GM12891 (cell line): ENCODE results near the gene PROSER3.

Source experiments
- POLR2A ChIP-seq: IDR thresholded peaks from 2 replicates; pipeline ENCODE4 v1.6.1; 2011; ENCODE audit warnings: low read depth, low read length, control low read depth
- TAF1 ChIP-seq: IDR thresholded peaks from 2 replicates; pipeline ENCODE4 v1.6.1; 2011; ENCODE audit warnings: low read depth, low read length, control low read depth

GRCh38 chr19:35779033-35779432 lies 21.1 kb downstream of the PROSER3 start:
- no peak for TF ChIP-seq TAF1
- TF ChIP-seq POLR2A, result no peak
